ENCODE measurements around the gene PRKACG. TPM values are rescaled to one million over a fixed set of nuclear protein-coding genes. Genes with fewer than 3 reads are reported as not detected.

PRKACG gene
- total RNA-seq, 2 donors from 2014 or later: not detected

DNA sequence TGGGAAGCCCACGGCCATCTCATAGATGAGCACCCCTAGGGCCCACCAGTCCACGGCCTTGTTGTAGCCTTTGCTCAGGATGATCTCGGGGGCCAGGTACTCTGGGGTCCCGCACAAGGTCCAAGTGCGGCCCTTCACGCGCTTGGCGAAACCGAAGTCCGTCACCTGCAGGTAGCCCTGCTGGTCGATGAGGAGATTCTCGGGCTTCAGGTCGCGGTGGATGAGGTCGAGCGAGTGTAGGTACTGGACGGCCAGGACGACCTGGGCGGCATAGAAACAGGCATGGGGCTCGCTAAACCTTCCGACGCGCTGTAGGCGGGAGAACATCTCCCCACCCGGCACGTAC, 558 bp downstream of the PRKACG start:
- ATAC-seq (ENCODE audit: insufficient number of reproducible peaks, low FRiP score, low read depth) (no peak), DNase-seq (ENCODE audit: low spot score) (no peak)
- TF ChIP-seq, protein P1, sequence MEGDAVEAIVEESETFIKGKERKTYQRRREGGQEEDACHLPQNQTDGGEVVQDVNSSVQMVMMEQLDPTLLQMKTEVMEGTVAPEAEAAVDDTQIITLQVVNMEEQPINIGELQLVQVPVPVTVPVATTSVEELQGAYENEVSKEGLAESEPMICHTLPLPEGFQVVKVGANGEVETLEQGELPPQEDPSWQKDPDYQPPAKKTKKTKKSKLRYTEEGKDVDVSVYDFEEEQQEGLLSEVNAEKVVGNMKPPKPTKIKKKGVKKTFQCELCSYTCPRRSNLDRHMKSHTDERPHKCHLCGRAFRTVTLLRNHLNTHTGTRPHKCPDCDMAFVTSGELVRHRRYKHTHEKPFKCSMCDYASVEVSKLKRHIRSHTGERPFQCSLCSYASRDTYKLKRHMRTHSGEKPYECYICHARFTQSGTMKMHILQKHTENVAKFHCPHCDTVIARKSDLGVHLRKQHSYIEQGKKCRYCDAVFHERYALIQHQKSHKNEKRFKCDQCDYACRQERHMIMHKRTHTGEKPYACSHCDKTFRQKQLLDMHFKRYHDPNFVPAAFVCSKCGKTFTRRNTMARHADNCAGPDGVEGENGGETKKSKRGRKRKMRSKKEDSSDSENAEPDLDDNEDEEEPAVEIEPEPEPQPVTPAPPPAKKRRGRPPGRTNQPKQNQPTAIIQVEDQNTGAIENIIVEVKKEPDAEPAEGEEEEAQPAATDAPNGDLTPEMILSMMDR (IDR thresholded peaks at IDR 0.05): no peak
- Histone ChIP-seq H3K4me3 (no peak overlapping the region), H3K27me3 (replicated peaks; ENCODE audit: insufficient read depth) (no peaks in the 10 kb centered on the region), H3K27ac (no peak overlapping the region), H3K9me3 (no peaks in the 10 kb centered on the region), H3K4me1 (ENCODE audit: control insufficient read depth in 1 of 2, low read depth in 2 of 2) (peaks cover 0 to 12% of the 10 kb centered on the region in 2 donors), H3K36me3 (no peaks in the 10 kb centered on the region)

DNA sequence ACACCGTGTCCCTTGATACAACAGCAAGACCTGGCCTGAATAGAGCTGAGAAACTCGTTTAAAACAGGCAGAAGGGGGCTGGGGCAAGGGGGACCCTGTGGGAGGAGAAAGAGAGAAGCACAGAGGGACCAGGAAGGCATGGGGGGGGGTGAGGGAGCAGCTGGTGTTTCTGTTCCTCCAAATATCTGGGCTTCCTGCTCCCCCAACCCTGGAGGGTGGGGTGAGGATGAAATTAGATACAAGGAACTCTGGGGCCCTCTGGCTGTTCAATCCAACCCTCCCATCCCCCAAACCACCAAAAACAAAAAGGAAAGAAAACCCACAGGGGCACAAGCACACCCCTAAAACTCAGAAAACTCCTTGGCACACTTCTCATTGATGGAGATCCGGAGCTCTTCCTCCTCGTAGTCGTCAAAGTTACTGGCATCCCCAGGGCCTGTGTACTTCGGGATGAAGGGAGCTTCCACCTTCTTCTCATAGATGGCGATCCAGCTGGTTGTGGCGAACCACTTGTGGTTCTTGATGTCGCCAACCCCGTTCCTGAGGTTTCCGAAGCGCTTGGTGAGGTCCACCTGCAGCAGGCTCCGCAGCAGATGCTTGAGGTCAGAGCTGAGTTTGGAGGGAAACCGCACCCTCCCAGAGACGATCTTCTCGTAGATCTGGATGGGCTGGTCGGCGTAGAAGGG, 1.1 kb downstream of the PRKACG start:
- Histone ChIP-seq H3K4me3 (no peak overlapping the region), H3K27me3 (replicated peaks; ENCODE audit: insufficient read depth) (no peaks in the 10 kb centered on the region), H3K4me1 (ENCODE audit: control insufficient read depth in 1 of 2, low read depth in 2 of 2) (peaks cover 0 to 12% of the 10 kb centered on the region in 2 donors), H3K27ac (no peak overlapping the region), H3K9me3 (no peaks in the 10 kb centered on the region), H3K36me3 (no peaks in the 10 kb centered on the region)
- TF ChIP-seq, protein P1 (IDR thresholded peaks at IDR 0.05): no peak
- ATAC-seq (ENCODE audit: insufficient number of reproducible peaks, low FRiP score, low read depth) (no peak), DNase-seq (ENCODE audit: low spot score) (no peak)

DNA sequence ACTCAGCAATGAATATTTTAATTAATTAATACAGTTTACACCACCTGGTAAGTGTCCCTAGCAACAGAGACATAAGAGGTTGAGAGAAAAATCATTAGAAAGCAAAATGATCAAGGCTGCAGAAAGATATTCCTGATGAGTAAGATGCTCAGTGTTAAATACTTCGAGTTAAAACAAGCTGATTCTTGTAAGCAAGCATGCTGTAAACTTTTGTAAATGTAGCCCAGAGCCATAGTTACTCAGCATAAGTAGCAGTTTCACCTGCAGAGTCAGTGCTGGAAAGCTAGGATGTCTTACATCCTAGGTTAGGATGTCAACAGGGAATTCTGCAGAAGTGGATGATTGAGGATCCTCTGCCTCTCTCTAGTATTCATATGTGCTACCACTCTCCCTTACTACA, 4.2 kb downstream of the PRKACG start:
- Histone ChIP-seq H3K4me1 (ENCODE audit: control insufficient read depth in 1 of 2, low read depth in 2 of 2) (no peaks in the 10 kb centered on the region), H3K27me3 (replicated peaks; ENCODE audit: insufficient read depth) (no peaks in the 10 kb centered on the region), H3K36me3 (no peaks in the 10 kb centered on the region), H3K9me3 (no peaks in the 10 kb centered on the region), H3K4me3 (no peak overlapping the region), H3K27ac (no peak overlapping the region)
- DNase-seq (ENCODE audit: low spot score): no peak
- no peak for ATAC-seq (ENCODE audit: insufficient number of reproducible peaks, low FRiP score, low read depth)
- TF ChIP-seq, protein P1 (IDR thresholded peaks at IDR 0.05): no peak

DNA sequence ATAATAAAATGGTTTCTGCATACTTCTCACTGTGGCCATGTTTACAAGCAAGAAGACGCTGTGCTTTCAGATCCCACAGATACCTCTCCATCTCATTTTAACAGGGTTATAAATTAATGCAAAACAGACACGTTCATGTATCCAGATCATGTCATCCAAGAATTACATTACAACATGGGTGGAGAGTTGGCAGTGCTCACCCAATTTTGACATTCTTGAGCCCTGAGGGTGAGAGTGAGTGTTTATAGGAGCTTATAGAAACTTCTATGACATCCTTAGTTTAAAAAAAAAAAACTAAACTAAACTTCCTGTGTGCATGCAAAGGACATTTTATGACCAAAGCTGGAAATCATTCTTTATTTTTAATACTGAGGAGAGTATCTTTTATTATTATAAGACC, 9.1 kb downstream of the PRKACG start:
- ATAC-seq (ENCODE audit: insufficient number of reproducible peaks, low FRiP score, low read depth): no peak
- Histone ChIP-seq H3K9me3 (no peaks in the 10 kb centered on the region), H3K36me3 (no peaks in the 10 kb centered on the region), H3K27me3 (replicated peaks; ENCODE audit: insufficient read depth) (no peaks in the 10 kb centered on the region), H3K27ac (no peak overlapping the region), H3K4me3 (no peak overlapping the region), H3K4me1 (ENCODE audit: control insufficient read depth in 1 of 2, low read depth in 2 of 2) (no peaks in the 10 kb centered on the region)
- DNase-seq (ENCODE audit: low spot score): no peak
- TF ChIP-seq, protein P1 (IDR thresholded peaks at IDR 0.05): no peak

DNA sequence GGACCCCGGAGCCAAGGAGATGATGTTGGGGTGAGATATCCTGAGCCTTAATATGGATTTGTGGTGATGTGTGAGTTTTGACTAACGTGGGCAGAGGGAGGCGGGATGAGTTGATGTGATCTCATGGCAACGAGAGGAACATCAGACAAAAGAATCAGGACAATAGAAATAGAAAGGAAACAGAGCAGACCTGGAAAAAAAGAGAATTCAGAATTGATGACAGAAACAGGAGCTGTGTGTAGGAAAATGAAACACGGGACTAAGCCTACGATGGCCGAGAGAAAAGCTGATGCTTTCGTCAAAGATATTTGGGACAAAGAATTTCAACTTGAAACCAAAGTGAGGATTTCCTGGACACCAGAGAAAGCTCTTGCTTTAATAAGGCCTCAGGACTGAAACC, 10.9 kb downstream of the PRKACG start:
- TF ChIP-seq, protein P1 (IDR thresholded peaks at IDR 0.05): no peak
- H3K36me3 ChIP-seq: no peaks in the 10 kb centered on the region
- H3K27ac ChIP-seq: no peak overlapping the region
- H3K4me3 ChIP-seq: no peak overlapping the region
- ATAC-seq (ENCODE audit: insufficient number of reproducible peaks, low FRiP score, low read depth): no peak
- no peaks in the 10 kb centered on the region for H3K9me3 ChIP-seq
- H3K4me1 ChIP-seq (ENCODE audit: control insufficient read depth in 1 of 2, low read depth in 2 of 2): no peaks in the 10 kb centered on the region
- no peaks in the 10 kb centered on the region for H3K27me3 ChIP-seq (replicated peaks; ENCODE audit: insufficient read depth)
- DNase-seq (ENCODE audit: low spot score): no peak
